ENCODE data around the gene GOLGA5.
"Not testable (repeated sequence)": the region's sequence is repeated elsewhere in the genome, so short reads cannot be mapped to it uniquely, and the experiment has no call there.

Gene GOLGA5

GRCh38 chr14:92793709-92794546 is at the start of gene GOLGA5:
TSS of gene GOLGA5 (plus strand) at chr14:92794305. CDS start at chr14:92797438, 3,133 bp downstream.
- peak; percentile 95 to 96 for DNase-seq

GRCh38 chr14:92747701-92748258 is 46.3 kb upstream of the GOLGA5 start:
- no peak for DNase-seq

DNA sequence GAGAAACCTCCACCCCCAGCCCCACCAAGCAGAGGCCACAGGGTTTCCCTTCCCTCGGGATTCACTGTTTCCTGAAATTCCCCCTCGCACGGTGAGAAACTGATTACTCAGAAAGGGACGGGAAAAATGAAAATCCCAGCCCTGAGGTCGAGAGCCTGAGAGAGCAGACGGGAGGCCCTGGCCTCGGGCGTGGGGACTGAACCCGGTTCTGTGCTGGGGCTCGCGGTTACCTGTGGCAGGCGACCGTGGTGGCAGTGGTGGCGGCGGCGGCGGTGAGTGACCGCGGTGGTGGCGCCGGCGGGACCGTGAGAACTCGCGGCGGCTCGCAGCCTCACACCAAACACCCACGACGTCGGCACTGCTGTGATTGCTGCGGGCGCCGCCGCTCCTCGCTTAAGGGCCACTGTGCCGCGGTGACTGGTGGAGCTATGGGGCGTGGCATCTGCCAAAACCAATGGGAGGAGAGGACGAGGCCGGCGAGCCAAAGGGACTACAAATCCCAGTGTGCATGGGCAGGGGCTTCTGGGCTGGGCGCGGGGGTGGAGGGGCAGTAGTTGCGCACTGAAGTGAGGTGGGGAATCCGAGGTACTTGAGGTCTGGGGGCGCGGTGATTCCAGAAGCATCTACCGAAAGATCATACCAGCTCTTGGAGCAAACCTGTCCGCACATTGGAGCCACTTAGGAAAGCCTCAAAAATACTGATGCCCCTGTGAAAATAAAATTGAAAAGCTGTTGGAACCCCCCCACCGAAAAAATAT is 45.7 kb upstream of the GOLGA5 start, which contains the start of gene LGMN:
Gene LGMN (minus strand): TSS at position 369 of the 758 bp plus-strand sequence. CDS start 15,841 bp downstream, outside the sequence.
- DNase-seq = peak; percentile 80 to 81

- DNase-seq = peak; percentile 29 to 30
Observed at GRCh38 chr14:92750222-92750728, 43.8 kb upstream of the GOLGA5 start.

- no peak for DNase-seq
Observed at GRCh38 chr14:92750994-92751400, 43.1 kb upstream of the GOLGA5 start.

DNA sequence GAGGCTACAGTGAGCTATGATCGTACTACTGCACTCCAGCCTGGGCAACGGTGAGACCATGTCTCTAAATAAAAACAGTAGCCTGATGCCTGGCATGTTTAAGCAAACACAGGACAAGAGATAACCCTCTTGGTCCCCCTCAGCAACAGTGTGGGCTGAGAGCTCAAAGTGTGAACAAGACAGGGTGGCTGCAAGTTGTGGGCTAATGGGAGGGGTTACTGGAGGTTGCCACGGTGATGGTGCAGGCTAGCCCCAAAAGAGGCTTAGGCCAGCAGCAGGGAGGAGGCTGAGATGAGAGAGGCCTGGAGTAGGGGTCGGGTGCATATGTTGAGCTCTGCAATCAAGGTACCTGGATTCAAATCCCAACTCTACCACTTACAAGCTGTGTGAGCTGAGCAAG is 42.3 kb upstream of the GOLGA5 start:
- DNase-seq = no peak

- DNase-seq = no peak
Observed at GRCh38 chr14:92753250-92753649, 40.9 kb upstream of the GOLGA5 start.

DNA sequence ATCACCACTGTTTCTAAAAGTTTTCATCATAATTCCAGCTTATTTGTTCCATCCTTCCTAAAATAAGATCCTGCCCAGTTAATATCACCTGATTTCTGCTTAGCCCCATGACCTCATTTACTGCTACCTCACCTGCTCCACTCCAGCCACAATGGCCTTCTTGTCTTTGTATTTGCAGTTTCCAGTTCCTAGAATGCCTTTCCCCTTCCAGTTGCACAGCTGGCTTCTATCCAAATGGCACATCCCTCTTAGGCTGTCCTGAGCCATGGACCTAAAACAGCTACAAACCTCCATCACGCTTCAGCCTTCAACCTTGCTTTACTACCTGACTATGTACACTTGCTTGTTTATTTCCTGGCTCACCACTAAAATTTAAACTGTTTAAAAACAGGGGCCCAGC is 39.1 kb upstream of the GOLGA5 start:
- DNase-seq = no peak

- DNase-seq = no peak
Observed at GRCh38 chr14:92755495-92755894, 38.6 kb upstream of the GOLGA5 start.

- no peak for DNase-seq
Observed at GRCh38 chr14:92756446-92756845, 37.7 kb upstream of the GOLGA5 start.

GRCh38 chr14:92759300-92759678 is 34.8 kb upstream of the GOLGA5 start:
- no peak for DNase-seq

DNA sequence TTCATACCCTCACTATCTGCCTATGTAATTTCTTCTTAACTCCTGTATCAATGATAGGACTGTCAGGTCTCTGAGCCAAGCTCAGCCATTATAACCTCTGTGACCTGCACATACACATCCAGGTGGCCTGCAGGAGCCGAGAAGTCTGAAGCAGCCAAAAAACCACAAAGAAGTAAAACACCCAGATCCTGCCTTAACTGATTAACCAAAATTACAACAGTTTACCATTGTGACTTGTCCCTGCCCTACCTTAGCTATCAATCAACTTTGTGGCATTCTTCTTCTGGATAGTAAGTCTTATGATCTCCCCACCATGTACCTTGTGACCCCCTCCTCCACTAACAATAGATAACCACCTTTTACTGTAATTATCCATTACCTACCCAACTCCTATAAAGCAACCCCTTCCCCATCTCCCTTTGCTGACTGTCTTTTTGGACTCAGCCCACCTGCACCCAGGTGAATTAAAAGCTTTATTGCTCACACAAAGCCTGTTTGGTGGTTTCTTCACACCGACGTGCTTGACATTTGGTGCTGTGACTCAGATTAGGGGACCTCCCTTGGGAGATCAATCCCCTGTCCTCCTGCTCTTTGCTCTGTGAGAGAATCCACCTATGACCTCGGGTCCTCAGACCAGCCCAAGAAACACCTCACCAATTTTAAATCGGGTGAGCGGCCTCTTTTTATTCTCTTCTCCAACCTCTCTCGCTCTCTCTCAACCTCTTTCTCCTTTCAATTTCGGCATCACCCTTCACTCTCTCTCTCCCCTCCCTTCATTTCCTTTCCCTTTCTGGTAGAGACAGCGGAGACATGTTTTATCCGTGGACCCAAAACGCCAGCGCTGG is 34.2 kb upstream of the GOLGA5 start:
- DNase-seq = no peak

- no peak for DNase-seq
Observed at GRCh38 chr14:92760524-92760805, 33.6 kb upstream of the GOLGA5 start.

GRCh38 chr14:92763666-92764631 is 30.2 kb upstream of the GOLGA5 start:
- DNase-seq = not testable (repeated sequence)

DNA sequence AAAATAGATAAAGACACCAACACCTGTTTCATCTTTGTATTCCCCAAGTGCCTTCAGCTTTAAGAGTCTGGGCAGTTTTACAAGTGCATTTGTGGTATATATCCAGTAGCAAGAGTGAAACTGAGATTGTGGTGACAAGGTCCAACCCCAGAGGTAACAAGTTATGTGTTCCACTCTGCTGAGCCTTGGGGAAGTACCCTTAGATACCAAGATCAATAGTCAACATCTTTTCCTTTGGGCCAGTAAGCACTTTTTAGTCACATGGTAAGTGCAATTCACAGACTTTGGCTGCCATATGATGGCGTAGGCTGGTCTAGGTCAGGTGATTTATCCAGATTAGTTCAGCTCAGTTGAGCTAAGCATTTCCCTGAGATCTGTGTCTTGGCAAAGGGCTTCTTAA is 25.9 kb upstream of the GOLGA5 start:
- not testable (repeated sequence) for DNase-seq

DNA sequence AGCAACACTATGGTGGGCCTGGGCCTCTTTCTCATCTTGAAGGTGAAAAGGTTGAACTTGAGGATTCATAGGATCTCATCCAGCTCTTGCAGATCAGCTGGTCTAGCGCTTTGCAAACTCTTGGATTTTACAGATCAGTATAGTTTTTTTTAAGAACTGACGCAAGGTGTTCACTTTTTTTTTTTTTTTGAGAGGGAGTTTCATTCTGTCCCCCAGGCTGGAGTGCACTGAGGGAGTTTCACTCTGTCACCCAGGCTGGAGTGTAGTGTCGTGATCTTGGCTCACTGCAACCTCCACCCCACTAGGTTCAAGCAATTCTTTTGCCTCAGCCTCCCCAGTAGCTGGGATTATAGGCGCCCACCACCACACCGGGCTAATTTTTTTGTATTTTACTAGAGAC is 25.3 kb upstream of the GOLGA5 start:
- no peak for DNase-seq

DNA sequence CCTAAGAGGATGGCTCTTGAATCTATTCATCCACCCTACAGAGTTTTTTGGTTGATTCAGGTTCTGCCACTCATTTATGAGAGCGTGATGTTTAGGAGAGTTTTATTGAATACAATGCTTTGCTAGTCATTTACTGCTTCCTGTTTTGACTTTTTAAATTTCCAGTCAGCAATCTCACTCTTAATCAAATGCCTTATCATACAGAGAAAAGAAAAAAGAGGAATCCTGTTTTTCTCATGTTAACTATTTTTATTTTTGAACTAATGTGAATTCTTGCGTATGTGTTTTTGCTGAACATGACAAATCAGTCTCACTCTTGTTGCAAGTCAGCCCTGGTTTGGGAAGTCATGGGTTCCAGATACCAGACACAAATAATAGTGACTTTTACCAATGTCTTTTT is 23.6 kb upstream of the GOLGA5 start:
- DNase-seq = no peak

DNA sequence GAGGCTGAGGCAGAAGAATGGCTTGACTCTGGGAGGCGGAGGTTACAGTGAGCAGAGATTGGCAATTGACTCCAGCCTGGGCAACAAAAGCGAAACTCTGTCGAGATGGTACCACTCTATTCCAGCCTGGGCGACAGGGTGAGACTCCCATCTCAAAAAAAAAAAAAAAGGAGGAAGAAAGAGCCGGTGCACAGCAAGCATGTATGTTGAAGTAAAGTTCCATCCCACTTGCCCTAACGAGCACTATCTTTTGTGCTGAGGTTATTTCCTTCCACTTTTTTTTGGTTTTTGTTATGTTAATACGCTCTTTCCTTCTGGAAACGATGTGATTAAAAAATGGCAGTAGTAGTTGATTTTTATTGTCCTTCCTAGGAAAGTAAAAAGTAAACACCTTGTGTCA is 19.5 kb upstream of the GOLGA5 start:
- DNase-seq = no peak

- not testable (repeated sequence) for DNase-seq
Observed at GRCh38 chr14:92775292-92775691, 18.8 kb upstream of the GOLGA5 start.

DNA sequence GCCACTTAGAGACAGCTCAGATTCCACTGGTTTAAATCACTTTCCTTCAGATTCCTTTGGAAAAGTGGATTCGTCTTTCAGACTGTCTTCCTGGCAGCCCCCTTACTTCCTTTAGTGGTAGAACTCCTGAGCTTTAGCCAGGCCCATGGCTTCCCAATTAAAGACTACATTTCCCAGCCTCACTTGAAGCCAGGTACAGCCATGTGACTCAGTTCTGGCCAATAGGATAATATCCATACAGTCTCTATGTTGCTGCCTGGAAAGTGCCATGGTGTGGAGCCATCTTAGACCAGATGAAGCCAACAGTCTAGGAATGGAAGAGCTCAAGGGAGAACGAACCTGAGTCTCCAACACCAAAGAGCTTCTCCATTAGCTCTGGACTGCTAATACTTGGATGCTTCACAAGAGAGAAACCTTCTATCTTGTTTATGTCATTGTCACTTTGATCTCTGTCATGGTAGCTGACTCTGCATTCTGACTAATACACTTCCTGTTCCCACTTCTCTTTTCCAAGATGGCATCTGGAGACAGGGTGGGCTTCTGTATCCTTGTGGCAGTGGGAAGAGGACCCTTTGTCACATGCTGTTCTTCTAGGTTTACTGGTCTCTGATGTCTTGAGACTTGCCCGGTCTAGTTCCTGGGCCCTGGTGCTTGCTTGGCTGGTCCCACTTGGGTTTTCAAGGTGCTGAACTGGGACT is 15.1 kb upstream of the GOLGA5 start:
- DNase-seq = not testable (repeated sequence)
